ENCODE data around the gene GATA2. TPM values are rescaled to one million over a fixed set of nuclear protein-coding genes. Genes with fewer than 3 reads are reported as not detected.

The GATA2 gene
- total RNA-seq, 1 experiment from 2014 or later: 18.6 TPM

- ATAC-seq: no peak
- Histone ChIP-seq H3K9me3 (ENCODE audit: control insufficient read depth in 1 of 2, insufficient read depth in 1 of 2, low read depth in 1 of 2, low read length in 2 of 2) (no peaks in the 10 kb centered on the region), H3K9ac (ENCODE audit: low read length) (no peak overlapping the region), H4K20me1 (ENCODE audit: insufficient read depth) (no peaks in the 10 kb centered on the region), H3K4me3 (replicated peaks in 1 of 2; ENCODE audit: low read depth in 1 of 2, low read length in 2 of 2) (no peak overlapping the region), H3K4me2 (ENCODE audit: low read length) (no peak overlapping the region), H3K4me1 (ENCODE audit: control insufficient read depth in 1 of 2, insufficient read depth in 2 of 2, low read length in 2 of 2) (no peaks in the 10 kb centered on the region), H3K9me2 (ENCODE audit: insufficient read depth) (no peaks in the 10 kb centered on the region), H2AFZ (ENCODE audit: low read depth, low read length, poor library complexity, severe bottlenecking) (no peak overlapping the region), H3K27me3 (ENCODE audit: insufficient read depth, low read length) (peaks cover 19% of the 10 kb centered on the region), H3K27ac (ENCODE audit: low read depth, low read length) (no peak overlapping the region), H3K36me3 (ENCODE audit: control insufficient read depth in 1 of 2, insufficient read depth in 2 of 2, low read length in 2 of 2) (no peaks in the 10 kb centered on the region), H3K79me2 (ENCODE audit: insufficient read depth, low read length) (no peaks in the 10 kb centered on the region)
- POLR2A ChIA-PET: no interaction called here
- intact Hi-C loops (cut with micrococcal nuclease): no loop called here
- DNase-seq (ENCODE audit: low read depth, low spot score): no peak
- RAD21 ChIA-PET (ENCODE audit: low non-redundant PET in 1 of 2, low total read pairs in 2 of 2, uncharacterized antibody in 2 of 2, unreplicated experiment in 2 of 2): no interaction called here
- BruUV-seq (replicated peaks): no TSS peak
- CTCF ChIA-PET: no interaction called here
- TF ChIP-seq MAX (IDR thresholded peaks at IDR 0.05) (no peak), EZH2phosphoT487 (IDR thresholded peaks at IDR 0.05; ENCODE audit: borderline replicate concordance) (no peak), POLR2A (IDR thresholded peaks at IDR 0.05; ENCODE audit: borderline replicate concordance, extremely low read depth, insufficient read depth, insufficient read length) (no peak)
These were observed 30.6 kb downstream of the GATA2 start for GRCh38 chr3:128462341-128462910.

GRCh38 chr3:128461731-128462130 lies 31.3 kb downstream of the GATA2 start:
- intact Hi-C loops (cut with micrococcal nuclease): no loop called here
- H3K9me3 ChIP-seq (ENCODE audit: control insufficient read depth in 1 of 2, insufficient read depth in 1 of 2, low read depth in 1 of 2, low read length in 2 of 2): no peaks in the 10 kb centered on the region
- no peak overlapping the region for H3K27ac ChIP-seq (ENCODE audit: low read depth, low read length)
- POLR2A ChIA-PET: no interaction called here
- no TSS peak for BruUV-seq (replicated peaks)
- no peak overlapping the region for H3K4me2 ChIP-seq (ENCODE audit: low read length)
- DNase-seq (ENCODE audit: low read depth, low spot score) (no peak), ATAC-seq (peak; percentile 64)
- H3K27me3 ChIP-seq (ENCODE audit: insufficient read depth, low read length): peaks cover 19% of the 10 kb centered on the region
- H3K4me1 ChIP-seq (ENCODE audit: control insufficient read depth in 1 of 2, insufficient read depth in 2 of 2, low read length in 2 of 2): no peaks in the 10 kb centered on the region
- RAD21 ChIA-PET (ENCODE audit: low non-redundant PET in 1 of 2, low total read pairs in 2 of 2, uncharacterized antibody in 2 of 2, unreplicated experiment in 2 of 2): no interaction called here
- H3K9me2 ChIP-seq (ENCODE audit: insufficient read depth): no peaks in the 10 kb centered on the region
- H3K79me2 ChIP-seq (ENCODE audit: insufficient read depth, low read length): no peaks in the 10 kb centered on the region
- no peaks in the 10 kb centered on the region for H3K36me3 ChIP-seq (ENCODE audit: control insufficient read depth in 1 of 2, insufficient read depth in 2 of 2, low read length in 2 of 2)
- CTCF ChIA-PET: no interaction called here
- no peak overlapping the region for H2AFZ ChIP-seq (ENCODE audit: low read depth, low read length, poor library complexity, severe bottlenecking)
- TF ChIP-seq SIN3A (IDR thresholded peaks at IDR 0.05; ENCODE audit: low read depth): no peak
- TF ChIP-seq CTCF (IDR thresholded peaks at IDR 0.05 in 2 of 3, conservative IDR thresholded peaks at IDR 0.05 in 1 of 3; ENCODE audit: borderline replicate concordance in 1 of 3, insufficient read depth in 1 of 3, low read depth in 2 of 3, low read length in 2 of 3): peak in 1 of 3 experiments; percentile 26; a peak in 2 of 6 replicates
- no peak for TF ChIP-seq ZFX (IDR thresholded peaks at IDR 0.05)
- no peaks in the 10 kb centered on the region for H4K20me1 ChIP-seq (ENCODE audit: insufficient read depth)
- H3K9ac ChIP-seq (ENCODE audit: low read length): no peak overlapping the region
- H3K4me3 ChIP-seq (replicated peaks in 1 of 2; ENCODE audit: low read depth in 1 of 2, low read length in 2 of 2): no peak overlapping the region
